ENCODE measurements around the gene MLANA. TPM values are rescaled to one million over a fixed set of nuclear protein-coding genes. Genes with fewer than 3 reads are reported as not detected.

The MLANA gene
- total and polyA plus RNA-seq, 2 experiments from 2014 or later = 0.24 TPM; not detected in 1

- TF ChIP-seq EZH2 (IDR thresholded peaks at IDR 0.05; ENCODE audit: insufficient read depth, poor library complexity, severe bottlenecking) (no peak), EZH2phosphoT487 (IDR thresholded peaks at IDR 0.05; ENCODE audit: insufficient read depth, low read depth) (no peak)
- in situ Hi-C loops (cut with MboI) = no loop called here
- Histone ChIP-seq H3K9me2 (ENCODE audit: insufficient read depth) (no peaks in the 10 kb centered on the region), H3F3A (ENCODE audit: insufficient read depth) (no peaks in the 10 kb centered on the region), H3K4me2 (ENCODE audit: unreplicated experiment) (no peak overlapping the region), H3K4me3 (no peak overlapping the region), H3K9ac (no peak overlapping the region), H2AFZ (no peak overlapping the region), H3K79me2 (ENCODE audit: insufficient read depth) (no peaks in the 10 kb centered on the region), H4K20me1 (ENCODE audit: insufficient read depth) (no peaks in the 10 kb centered on the region), H3K27ac (no peak overlapping the region), H3K27me3 (replicated peaks; ENCODE audit: insufficient read depth) (no peaks in the 10 kb centered on the region), H3K4me1 (ENCODE audit: insufficient read depth) (no peaks in the 10 kb centered on the region), H3K9me3 (ENCODE audit: low read depth) (no peaks in the 10 kb centered on the region), H3K36me3 (ENCODE audit: low read depth) (no peaks in the 10 kb centered on the region)
- 86 to 95% methylated on average over 3 of the region's 3 CpGs for WGBS, 2 experiments (ENCODE audit: low coverage in 1 of 2, low lambda C conversion rate in 2 of 2, missing lambda C conversion rate in 2 of 2)
- no peak for DNase-seq
Observed at GRCh38 chr9:5866685-5867084, 24.0 kb upstream of the MLANA start.

GRCh38 chr9:5868235-5868634 lies 22.5 kb upstream of the MLANA start:
- H3K9me3 ChIP-seq (ENCODE audit: low read depth) = no peaks in the 10 kb centered on the region
- H2AFZ ChIP-seq = no peak overlapping the region
- H3K9me2 ChIP-seq (ENCODE audit: insufficient read depth) = no peaks in the 10 kb centered on the region
- no peaks in the 10 kb centered on the region for H4K20me1 ChIP-seq (ENCODE audit: insufficient read depth)
- H3K27me3 ChIP-seq (replicated peaks; ENCODE audit: insufficient read depth) = no peaks in the 10 kb centered on the region
- H3K27ac ChIP-seq = no peak overlapping the region
- H3K9ac ChIP-seq = no peak overlapping the region
- no peaks in the 10 kb centered on the region for H3K79me2 ChIP-seq (ENCODE audit: insufficient read depth)
- H3F3A ChIP-seq (ENCODE audit: insufficient read depth) = no peaks in the 10 kb centered on the region
- no peak overlapping the region for H3K4me3 ChIP-seq
- H3K4me1 ChIP-seq (ENCODE audit: insufficient read depth) = no peaks in the 10 kb centered on the region
- DNase-seq = no peak
- no peak for TF ChIP-seq EZH2phosphoT487 (IDR thresholded peaks at IDR 0.05; ENCODE audit: insufficient read depth, low read depth)
- no peak for TF ChIP-seq EZH2 (IDR thresholded peaks at IDR 0.05; ENCODE audit: insufficient read depth, poor library complexity, severe bottlenecking)
- no peak overlapping the region for H3K4me2 ChIP-seq (ENCODE audit: unreplicated experiment)
- 63 to 70% methylated on average over 9 of the region's 9 CpGs for WGBS, 2 experiments (ENCODE audit: low coverage in 1 of 2, low lambda C conversion rate in 2 of 2, missing lambda C conversion rate in 2 of 2)
- in situ Hi-C loops (cut with MboI) = no loop called here
- no peaks in the 10 kb centered on the region for H3K36me3 ChIP-seq (ENCODE audit: low read depth)

GRCh38 chr9:5869315-5870019 lies 21.2 kb upstream of the MLANA start:
- Histone ChIP-seq H3K4me1 (ENCODE audit: insufficient read depth) (no peaks in the 10 kb centered on the region), H3K36me3 (ENCODE audit: low read depth) (no peaks in the 10 kb centered on the region), H4K20me1 (ENCODE audit: insufficient read depth) (no peaks in the 10 kb centered on the region), H3K27ac (no peak overlapping the region), H3K79me2 (ENCODE audit: insufficient read depth) (no peaks in the 10 kb centered on the region), H3K27me3 (replicated peaks; ENCODE audit: insufficient read depth) (no peaks in the 10 kb centered on the region), H3F3A (ENCODE audit: insufficient read depth) (no peaks in the 10 kb centered on the region), H3K4me2 (ENCODE audit: unreplicated experiment) (no peak overlapping the region), H2AFZ (no peak overlapping the region), H3K9me3 (ENCODE audit: low read depth) (no peaks in the 10 kb centered on the region), H3K9ac (no peak overlapping the region), H3K9me2 (ENCODE audit: insufficient read depth) (no peaks in the 10 kb centered on the region), H3K4me3 (no peak overlapping the region)
- WGBS, 2 experiments (ENCODE audit: low coverage in 1 of 2, low lambda C conversion rate in 2 of 2, missing lambda C conversion rate in 2 of 2) = 57 to 62% methylated on average over 3 of the region's 3 CpGs
- in situ Hi-C loops (cut with MboI) = no loop called here
- peak; percentile 8 for DNase-seq
- TF ChIP-seq EZH2 (IDR thresholded peaks at IDR 0.05; ENCODE audit: insufficient read depth, poor library complexity, severe bottlenecking) = no peak
- TF ChIP-seq EZH2phosphoT487 (IDR thresholded peaks at IDR 0.05; ENCODE audit: insufficient read depth, low read depth) = no peak

- in situ Hi-C loops (cut with MboI) = no loop called here
- Histone ChIP-seq H3K9me2 (ENCODE audit: insufficient read depth) (no peaks in the 10 kb centered on the region), H3K4me1 (ENCODE audit: insufficient read depth) (no peaks in the 10 kb centered on the region), H3K9ac (no peak overlapping the region), H3F3A (ENCODE audit: insufficient read depth) (no peaks in the 10 kb centered on the region), H3K27ac (no peak overlapping the region), H3K27me3 (replicated peaks; ENCODE audit: insufficient read depth) (no peaks in the 10 kb centered on the region), H4K20me1 (ENCODE audit: insufficient read depth) (no peaks in the 10 kb centered on the region), H3K36me3 (ENCODE audit: low read depth) (no peaks in the 10 kb centered on the region), H3K4me2 (ENCODE audit: unreplicated experiment) (no peak overlapping the region), H3K4me3 (no peak overlapping the region), H3K9me3 (ENCODE audit: low read depth) (no peaks in the 10 kb centered on the region), H2AFZ (no peak overlapping the region), H3K79me2 (ENCODE audit: insufficient read depth) (no peaks in the 10 kb centered on the region)
- DNase-seq = no peak
- TF ChIP-seq EZH2phosphoT487 (IDR thresholded peaks at IDR 0.05; ENCODE audit: insufficient read depth, low read depth) (no peak), EZH2 (IDR thresholded peaks at IDR 0.05; ENCODE audit: insufficient read depth, poor library complexity, severe bottlenecking) (no peak)
- 86 to 87% methylated on average over 2 of the region's 2 CpGs for WGBS, 2 experiments (ENCODE audit: low coverage in 1 of 2, low lambda C conversion rate in 2 of 2, missing lambda C conversion rate in 2 of 2)
Observed at GRCh38 chr9:5870020-5870339, 20.7 kb upstream of the MLANA start.

Measured in GM23248 (cell line).